B cell (primary cell): ENCODE measurements around the gene ATP10A. TPM values are rescaled to one million over a fixed set of nuclear protein-coding genes. Genes with fewer than 3 reads are reported as not detected.

ENCODE experiments used
- ATAC-seq: fragments of 200-7000 bp; cut with Tn5 transposase; one replicate; pipeline ENCODE4 v1.10.0; 2021; ENCODE audit warnings: low read depth, mild to moderate bottlenecking, moderate number of reproducible peaks, moderate library complexity
- CTCF ChIA-PET: fragments of 350-600 bp; sonication (Branson Sonifier 250); formaldehyde crosslinking; loops from one replicate; lab custom pipeline; 2021; ENCODE audit warnings: antibody characterized with exemption, inconsistent platforms; lab: Charles Lee
- POLR2A ChIA-PET: fragments of 350-600 bp; sonication (Branson Sonifier 250); formaldehyde crosslinking; loops from one replicate; lab custom pipeline; 2021; ENCODE audit warnings: antibody characterized with exemption; lab: Charles Lee
- DNase-seq: peaks from one replicate; pipeline ENCODE4 v3.0.0; 2013
- H2AFZ ChIP-seq: 2 replicates; pipeline ENCODE4 v1.6.1; 2012; ENCODE audit warnings: mild to moderate bottlenecking, low read depth, low read length; ENCODE audit not compliant: insufficient read depth, poor library complexity, severe bottlenecking
- H3K27ac ChIP-seq, 2 donors: 1 replicate in 1 of 2; 2 replicates in 1 of 2; pipeline ENCODE4 v1.5.1; 2012 to 2013; ENCODE audit warnings: low read length in 2 of 2, mild to moderate bottlenecking in 2 of 2, moderate library complexity in 1 of 2
- H3K27me3 ChIP-seq, 4 experiments: fragments of 200-600 bp in 1 of 4; sonication (generic) in 1 of 4; replicated peaks in 1 of 4; 1 replicate in 2 of 4; 2 replicates in 2 of 4; pipeline versions ENCODE4 v1.6.1 to v1.7.0; 2013 to 2016; ENCODE audit warnings: low read length in 3 of 4, mild to moderate bottlenecking in 2 of 4, mixed read lengths in 1 of 4, moderate library complexity in 1 of 4; ENCODE audit not compliant: insufficient read depth in 4 of 4, control insufficient read depth in 3 of 4; ENCODE audit errors: control extremely low read depth in 1 of 4
- H3K36me3 ChIP-seq, 2 experiments: replicated peaks in 1 of 2; 1 replicate in 1 of 2; 2 replicates in 1 of 2; pipeline versions ENCODE4 v1.6.1 to v1.7.1; 2013; ENCODE audit warnings: low read length in 1 of 2; ENCODE audit not compliant: insufficient read depth in 2 of 2, control insufficient read depth in 1 of 2; ENCODE audit errors: control extremely low read depth in 1 of 2, extremely low read depth in 1 of 2
- H3K4me1 ChIP-seq, 2 donors: fragments of 200-600 bp in 1 of 2; sonication (generic) in 1 of 2; 1 replicate in 1 of 2; 2 replicates in 1 of 2; pipeline versions ENCODE4 v1.5.1 to v1.6.1; 2013 to 2017; ENCODE audit warnings: low read length in 2 of 2; ENCODE audit not compliant: control insufficient read depth in 2 of 2, insufficient read depth in 2 of 2
- H3K4me2 ChIP-seq: replicated peaks from 2 replicates; pipeline ENCODE3; 2012; ENCODE audit warnings: mild to moderate bottlenecking, low read depth, low read length; ENCODE audit not compliant: poor library complexity, severe bottlenecking
- H3K4me3 ChIP-seq, 5 experiments: fragments of 200-600 bp in 1 of 5; sonication (generic) in 1 of 5; 1 replicate in 3 of 5; 2 replicates in 2 of 5; pipeline versions ENCODE4 v1.5.1 to v1.7.0; 2011 to 2016; ENCODE audit warnings: low read length in 4 of 5, mild to moderate bottlenecking in 4 of 5, low read depth in 2 of 5, control low read depth in 1 of 5, moderate library complexity in 1 of 5; ENCODE audit not compliant: insufficient read depth in 1 of 5; ENCODE audit errors: control extremely low read depth in 1 of 5, extremely low read depth in 1 of 5
- H3K79me2 ChIP-seq: fragments of 200-600 bp; sonication (generic); one replicate; pipeline ENCODE4 v1.6.0; 2016; ENCODE audit warnings: low read length; ENCODE audit not compliant: control insufficient read depth, insufficient read depth
- H3K9ac ChIP-seq: fragments of 200-600 bp; sonication (generic); 2 replicates; pipeline ENCODE4 v1.6.1; 2017; ENCODE audit warnings: mild to moderate bottlenecking, low read length, moderate library complexity
- H3K9me3 ChIP-seq, 3 donors: one replicate each; pipeline versions ENCODE4 v1.6.1 to v1.7.1; 2013; ENCODE audit warnings: low read length in 2 of 3; ENCODE audit not compliant: control insufficient read depth in 2 of 3, insufficient read depth in 1 of 3; ENCODE audit errors: control extremely low read depth in 1 of 3
- H4K20me1 ChIP-seq: 2 replicates; pipeline ENCODE4 v1.6.0; 2012; ENCODE audit warnings: mild to moderate bottlenecking, low read length; ENCODE audit not compliant: insufficient read depth, control insufficient read depth, poor library complexity, severe bottlenecking
- H3K27ac Mint-ChIP-seq: one replicate; pipeline ENCODE4 v1.8.0; 2021; ENCODE audit warnings: mixed read lengths
- H3K27me3 Mint-ChIP-seq: one replicate; pipeline ENCODE4 v1.8.0; 2021; ENCODE audit warnings: mixed read lengths
- H3K4me1 Mint-ChIP-seq: one replicate; pipeline ENCODE4 v1.8.0; 2021; ENCODE audit warnings: mixed read lengths
- H3K4me3 Mint-ChIP-seq: one replicate; pipeline ENCODE4 v1.8.0; 2021; ENCODE audit warnings: mixed read lengths
- H3K9me3 Mint-ChIP-seq: one replicate; pipeline ENCODE4 v1.8.0; 2022; ENCODE audit warnings: mixed read lengths; ENCODE audit not compliant: insufficient read depth
- EZH2 ChIP-seq: IDR thresholded peaks from 2 replicates; pipeline ENCODE4 v1.6.1; 2012; ENCODE audit warnings: borderline replicate concordance, low read depth, mild to moderate bottlenecking, moderate library complexity, low read length; ENCODE audit not compliant: insufficient read depth, poor library complexity, severe bottlenecking
- WGBS: methylation state at CpG from one replicate; pipeline ENCODE4 v1.1.5; 2013; ENCODE audit warnings: missing lambda C conversion rate; ENCODE audit not compliant: insufficient coverage; 5-methylcytosine and 5-hydroxymethylcytosine counted together
- intact Hi-C: fragments of 100-400 bp; cut with micrococcal nuclease; formaldehyde crosslinking; loops from one replicate; pipeline ENCODE4 v1.10.0; 2022
- polyA plus RNA-seq: library from polyadenylated mRNA; depleted of rRNA; stranded (reverse); fragments of >200 nt; gene quantifications from 2 replicates; pipeline ENCODE4 v1.2.3, GENCODE V29; 2012
- total RNA-seq, 2 donors: library from RNA; stranded (reverse); fragments of 120-200 nt in 1 of 2; gene quantifications; 1 replicate in 1 of 2; 2 replicates in 1 of 2; pipeline versions ENCODE4 v1.2.3 to v1.2.4, GENCODE V29; 2013 to 2022
- TF ChIP-seq, protein P1 (sequence below): fragments of 200-600 bp; IDR thresholded peaks from one replicate; pipeline ENCODE4 v1.8.0; 2022; ENCODE audit warnings: antibody characterized with exemption, mild to moderate bottlenecking

ATP10A gene
- total and polyA plus RNA-seq, 2 donors (not counting 1 experiment from before 2014, with no cell fraction given): 0.21 to 0.22 TPM

GRCh38 chr15:25787381-25787780, 75.7 kb downstream of the ATP10A start:
- H3K27me3 Mint-ChIP-seq: peaks cover 31% of the 10 kb centered on the region
- WGBS: 100% methylated on average over 2 of the region's 2 CpGs
- Histone ChIP-seq H3K4me3 (no peak overlapping the region), H2AFZ (no peak overlapping the region), H3K9ac (no peak overlapping the region), H3K4me2 (no peak overlapping the region), H3K27ac (no peak overlapping the region), H3K9me3 (no peaks in the 10 kb centered on the region), H3K36me3 (no peaks in the 10 kb centered on the region), H3K4me1 (peaks cover 5 to 9% of the 10 kb centered on the region in 2 donors), H3K79me2 (no peaks in the 10 kb centered on the region), H4K20me1 (no peaks in the 10 kb centered on the region), H3K27me3 (peaks cover 0 to 12% (median 0%) of the 10 kb centered on the region in 4 experiments)
- no peak overlapping the region for H3K4me3 Mint-ChIP-seq
- POLR2A ChIA-PET: no interaction called here
- peaks cover 2% of the 10 kb centered on the region for H3K4me1 Mint-ChIP-seq
- intact Hi-C loops: no loop called here
- DNase-seq (no peak), ATAC-seq (no peak)
- H3K9me3 Mint-ChIP-seq: no peaks in the 10 kb centered on the region
- TF ChIP-seq, protein P1, sequence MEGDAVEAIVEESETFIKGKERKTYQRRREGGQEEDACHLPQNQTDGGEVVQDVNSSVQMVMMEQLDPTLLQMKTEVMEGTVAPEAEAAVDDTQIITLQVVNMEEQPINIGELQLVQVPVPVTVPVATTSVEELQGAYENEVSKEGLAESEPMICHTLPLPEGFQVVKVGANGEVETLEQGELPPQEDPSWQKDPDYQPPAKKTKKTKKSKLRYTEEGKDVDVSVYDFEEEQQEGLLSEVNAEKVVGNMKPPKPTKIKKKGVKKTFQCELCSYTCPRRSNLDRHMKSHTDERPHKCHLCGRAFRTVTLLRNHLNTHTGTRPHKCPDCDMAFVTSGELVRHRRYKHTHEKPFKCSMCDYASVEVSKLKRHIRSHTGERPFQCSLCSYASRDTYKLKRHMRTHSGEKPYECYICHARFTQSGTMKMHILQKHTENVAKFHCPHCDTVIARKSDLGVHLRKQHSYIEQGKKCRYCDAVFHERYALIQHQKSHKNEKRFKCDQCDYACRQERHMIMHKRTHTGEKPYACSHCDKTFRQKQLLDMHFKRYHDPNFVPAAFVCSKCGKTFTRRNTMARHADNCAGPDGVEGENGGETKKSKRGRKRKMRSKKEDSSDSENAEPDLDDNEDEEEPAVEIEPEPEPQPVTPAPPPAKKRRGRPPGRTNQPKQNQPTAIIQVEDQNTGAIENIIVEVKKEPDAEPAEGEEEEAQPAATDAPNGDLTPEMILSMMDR: no peak
- no peak for TF ChIP-seq EZH2
- CTCF ChIA-PET: no interaction called here
- H3K27ac Mint-ChIP-seq: no peak overlapping the region

GRCh38 chr15:25786040-25786439, 77.1 kb downstream of the ATP10A start:
- TF ChIP-seq EZH2: no peak
- TF ChIP-seq, protein P1: no peak
- peaks cover 0 to 12% (median 0%) of the 10 kb centered on the region in 4 experiments for H3K27me3 ChIP-seq
- no peak overlapping the region for H3K4me2 ChIP-seq
- H3K9ac ChIP-seq: no peak overlapping the region
- CTCF ChIA-PET: no interaction called here
- no peaks in the 10 kb centered on the region for H3K79me2 ChIP-seq
- DNase-seq (no peak), ATAC-seq (no peak)
- no peak overlapping the region for H3K27ac Mint-ChIP-seq
- H3K9me3 ChIP-seq: no peaks in the 10 kb centered on the region
- POLR2A ChIA-PET: no interaction called here
- H2AFZ ChIP-seq: no peak overlapping the region
- no peak overlapping the region for H3K4me3 Mint-ChIP-seq
- intact Hi-C loops: no loop called here
- H3K36me3 ChIP-seq: no peaks in the 10 kb centered on the region
- peaks cover 0 to 4% of the 10 kb centered on the region in 2 donors for H3K4me1 ChIP-seq
- peaks cover 32% of the 10 kb centered on the region for H3K27me3 Mint-ChIP-seq
- H3K27ac ChIP-seq: no peak overlapping the region
- no peaks in the 10 kb centered on the region for H3K9me3 Mint-ChIP-seq
- WGBS: 95% methylated on average over 14 of the region's 14 CpGs
- no peak overlapping the region for H3K4me3 ChIP-seq
- peaks cover 2% of the 10 kb centered on the region for H3K4me1 Mint-ChIP-seq
- H4K20me1 ChIP-seq: no peaks in the 10 kb centered on the region
